ENCODE measurements around the gene EIPR1.

The EIPR1 gene

DNA sequence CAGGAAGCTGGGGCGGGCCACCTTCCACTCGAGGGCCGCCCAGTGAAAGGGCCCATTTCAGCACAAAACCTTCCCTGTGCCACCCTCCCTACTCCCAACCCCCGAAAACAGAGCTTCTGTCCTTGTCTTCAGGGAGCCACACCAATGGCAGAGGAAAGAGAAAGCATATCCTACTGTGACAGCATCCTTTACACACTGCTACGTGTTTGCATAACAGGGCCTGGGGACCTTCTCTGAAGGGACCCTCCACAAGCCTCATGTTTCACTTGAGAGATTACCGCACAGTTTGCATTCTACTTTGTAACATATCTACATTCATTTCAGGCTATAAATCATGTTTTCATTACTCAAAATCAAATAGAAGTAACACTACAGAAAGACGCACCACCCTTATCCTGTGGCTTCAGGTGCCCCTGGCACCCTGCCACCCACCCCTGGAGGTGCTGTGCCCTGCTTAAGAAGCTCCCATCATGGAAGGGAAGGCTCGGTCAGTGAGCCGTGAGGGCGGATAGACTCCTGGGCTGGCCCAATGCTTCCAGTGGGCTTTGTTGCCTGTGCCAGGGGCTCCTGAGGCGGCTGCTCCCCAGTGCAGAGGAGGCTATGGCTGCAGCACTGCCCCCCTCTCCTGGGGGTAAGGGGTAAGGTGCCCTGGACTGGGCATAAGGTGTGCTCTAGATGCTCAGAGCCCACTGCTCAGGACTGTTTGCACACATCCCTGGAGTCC, 52.0 kb downstream of the EIPR1 start:
- in situ Hi-C loops (cut with MboI; ENCODE audit: low sequenced_read_pairs): no loop called here

DNA sequence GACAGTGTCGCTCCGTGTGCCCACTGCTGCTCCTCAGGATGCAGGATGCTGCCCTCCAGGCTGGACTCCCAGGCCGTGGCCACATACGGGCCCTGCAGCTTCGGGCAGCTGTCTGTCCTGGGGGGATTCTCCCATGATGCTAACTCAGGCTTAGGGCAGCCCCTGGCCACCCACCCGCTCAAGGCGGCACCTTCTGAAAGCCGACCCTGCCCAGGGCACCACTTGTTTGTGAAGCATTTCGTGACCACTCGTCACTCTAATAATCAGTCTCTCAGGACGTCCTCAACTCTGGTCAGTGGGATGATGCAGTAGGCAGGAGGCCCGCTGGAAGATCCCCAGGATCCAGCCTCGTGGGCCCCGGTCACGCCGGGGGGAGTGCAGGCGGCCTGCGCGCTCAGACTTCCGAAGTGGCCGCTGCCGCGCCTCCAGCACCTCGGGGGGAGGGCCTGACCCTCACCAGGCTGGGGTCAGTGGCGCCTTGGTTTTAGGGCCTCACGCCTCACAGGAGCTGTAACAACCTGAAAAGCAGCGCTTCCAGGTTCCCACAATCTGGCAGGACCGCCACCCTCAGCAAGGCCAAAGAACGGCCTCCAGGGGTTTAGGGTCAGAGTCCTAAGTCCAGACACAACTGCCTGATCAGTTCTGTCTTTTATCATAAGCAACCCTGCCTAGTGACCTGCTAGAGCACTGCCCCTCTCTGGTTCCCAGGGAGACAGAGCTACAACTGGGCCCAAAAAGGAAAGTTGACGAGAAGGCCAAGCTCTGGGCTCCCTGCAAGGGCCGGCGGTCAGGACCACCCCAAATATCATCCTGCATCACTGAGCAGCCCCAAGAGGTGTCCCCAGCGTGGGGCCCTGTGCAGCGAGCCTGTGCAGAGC, 53.0 kb downstream of the EIPR1 start:
- in situ Hi-C loops (cut with MboI; ENCODE audit: low sequenced_read_pairs): no loop called here

DNA sequence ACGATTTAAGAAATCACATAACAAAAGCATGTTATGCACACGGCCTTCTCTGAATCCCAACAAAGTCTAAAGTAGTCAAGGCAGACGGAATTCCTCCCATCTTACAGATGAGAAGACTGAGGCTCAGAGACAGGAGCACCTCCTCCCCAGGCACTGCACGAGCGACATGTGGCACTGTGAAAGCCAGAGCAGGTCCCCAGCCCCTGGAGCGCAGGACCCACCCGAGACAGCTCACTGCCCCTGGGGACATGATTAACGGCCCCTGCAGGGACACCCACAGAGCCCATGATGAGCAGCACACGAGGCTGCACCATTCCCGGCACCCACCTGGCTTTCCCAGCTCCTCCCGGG, 53.6 kb downstream of the EIPR1 start:
- in situ Hi-C loops (cut with MboI; ENCODE audit: low sequenced_read_pairs): no loop called here

DNA sequence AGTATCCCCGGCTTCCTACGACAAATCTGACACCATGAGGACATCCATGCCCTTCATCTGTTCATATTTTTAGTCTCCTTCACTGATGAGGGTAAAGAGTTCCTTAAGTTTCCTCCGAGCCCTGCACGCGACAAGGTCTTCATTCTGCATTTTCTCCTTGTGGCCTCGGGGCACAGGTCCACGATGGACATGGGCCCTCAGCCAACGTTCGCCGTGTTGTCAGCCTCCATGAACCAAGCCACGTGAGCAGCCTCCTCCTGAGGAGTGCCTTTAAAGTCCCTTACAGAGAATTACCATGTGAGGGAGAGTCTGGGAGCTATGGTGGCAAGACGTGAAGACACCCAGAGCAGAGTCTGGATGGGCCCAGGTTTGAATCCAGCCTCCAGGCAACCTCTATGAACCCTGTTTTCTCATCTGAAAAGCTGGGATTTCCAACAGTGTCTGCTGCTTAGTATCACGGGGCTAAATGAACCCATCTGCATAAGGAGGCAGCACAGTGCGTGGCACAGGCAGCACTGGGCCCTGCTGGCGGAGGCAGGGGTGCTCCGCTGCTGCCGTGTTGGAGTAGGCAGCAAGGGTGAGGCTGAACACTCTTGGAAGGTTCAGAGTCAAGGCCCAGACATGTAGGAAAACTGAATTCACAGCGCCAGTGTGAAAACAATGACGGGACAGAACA, 54.1 kb downstream of the EIPR1 start:
- in situ Hi-C loops (cut with MboI; ENCODE audit: low sequenced_read_pairs): no loop called here

DNA sequence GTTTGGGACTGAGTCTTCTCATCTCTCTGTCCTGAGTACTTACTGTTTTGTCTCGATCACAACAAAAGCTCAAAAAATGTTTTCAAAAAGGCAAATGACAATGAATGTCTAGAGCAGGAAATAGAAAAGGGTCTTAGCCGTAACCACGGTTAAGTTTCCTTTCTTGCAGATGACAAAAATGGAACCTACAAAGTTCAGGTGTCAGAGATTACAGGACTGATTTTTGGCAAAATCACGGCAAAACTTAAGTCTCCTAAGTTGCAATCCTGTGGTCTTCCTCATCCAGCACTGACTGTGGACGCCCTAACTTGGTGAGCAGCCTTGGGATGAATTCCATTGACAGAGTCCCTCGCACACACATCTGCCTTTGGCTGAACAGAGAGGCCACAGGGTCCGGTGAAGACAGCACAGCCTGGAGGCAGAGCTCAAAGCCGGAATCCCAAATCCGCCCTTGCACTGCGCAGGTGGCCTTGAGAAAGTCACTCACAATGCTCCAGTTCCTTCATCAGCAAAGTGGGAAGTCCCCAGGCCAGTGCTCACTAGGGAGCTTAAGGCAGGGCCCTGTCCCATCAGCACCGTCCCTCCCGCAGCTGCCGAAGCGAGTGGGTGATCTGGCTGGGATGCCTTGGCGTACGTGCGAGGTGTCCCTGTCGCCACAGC, 55.2 kb downstream of the EIPR1 start:
- in situ Hi-C loops (cut with MboI; ENCODE audit: low sequenced_read_pairs): no loop called here

DNA sequence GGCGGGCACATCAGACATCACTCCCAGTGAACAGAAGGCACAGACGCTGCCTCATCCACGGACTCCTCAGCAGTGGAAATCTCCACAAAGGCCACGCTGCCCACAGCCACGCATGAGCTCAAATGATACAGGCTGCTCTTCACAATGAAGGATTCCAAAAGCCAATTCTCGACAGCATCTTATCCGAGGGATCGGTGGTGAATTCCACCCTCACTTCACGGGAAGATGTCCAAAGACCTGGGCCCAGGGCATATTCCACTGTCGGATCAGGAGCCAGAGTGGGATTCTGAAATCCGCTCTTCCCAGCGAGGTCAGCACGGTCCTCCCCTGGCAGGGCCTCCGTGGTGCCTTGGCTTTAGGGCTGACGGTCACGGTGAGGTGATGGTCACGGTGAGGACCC, 55.8 kb downstream of the EIPR1 start:
- in situ Hi-C loops (cut with MboI; ENCODE audit: low sequenced_read_pairs): no loop called here

DNA sequence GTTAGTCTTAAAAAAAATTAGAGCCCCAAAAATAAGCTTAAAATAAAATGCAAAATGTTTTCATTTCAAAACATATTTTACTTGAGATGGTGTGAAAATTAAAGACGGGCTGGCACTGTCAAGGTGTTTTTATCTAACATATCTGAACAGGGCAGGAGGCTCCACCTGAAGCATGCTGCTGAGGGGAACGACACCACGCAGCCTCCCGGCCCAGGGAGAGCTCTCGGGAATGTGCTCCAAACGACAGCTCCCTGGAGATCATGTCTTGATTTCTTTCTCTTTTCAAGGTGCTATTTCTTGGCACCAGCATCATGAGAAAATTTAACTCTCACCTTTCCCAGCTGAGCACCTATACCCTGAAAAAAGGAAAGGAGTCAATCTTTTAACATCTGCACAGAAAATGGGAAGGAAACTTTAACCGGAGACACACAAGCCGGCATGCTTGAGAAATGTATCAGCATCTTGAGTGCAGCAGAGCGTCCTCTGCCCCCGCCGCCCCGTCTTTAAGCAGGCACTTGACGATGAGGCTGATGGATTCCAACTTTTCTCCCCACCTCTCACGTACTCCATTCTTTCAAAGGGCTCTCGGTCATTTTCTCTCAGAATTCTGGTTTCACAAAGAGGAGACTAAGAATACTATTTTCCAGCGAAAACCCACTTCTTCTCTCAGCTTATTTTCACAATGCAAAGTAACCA, 56.6 kb downstream of the EIPR1 start:
- in situ Hi-C loops (cut with MboI; ENCODE audit: low sequenced_read_pairs): no loop called here

DNA sequence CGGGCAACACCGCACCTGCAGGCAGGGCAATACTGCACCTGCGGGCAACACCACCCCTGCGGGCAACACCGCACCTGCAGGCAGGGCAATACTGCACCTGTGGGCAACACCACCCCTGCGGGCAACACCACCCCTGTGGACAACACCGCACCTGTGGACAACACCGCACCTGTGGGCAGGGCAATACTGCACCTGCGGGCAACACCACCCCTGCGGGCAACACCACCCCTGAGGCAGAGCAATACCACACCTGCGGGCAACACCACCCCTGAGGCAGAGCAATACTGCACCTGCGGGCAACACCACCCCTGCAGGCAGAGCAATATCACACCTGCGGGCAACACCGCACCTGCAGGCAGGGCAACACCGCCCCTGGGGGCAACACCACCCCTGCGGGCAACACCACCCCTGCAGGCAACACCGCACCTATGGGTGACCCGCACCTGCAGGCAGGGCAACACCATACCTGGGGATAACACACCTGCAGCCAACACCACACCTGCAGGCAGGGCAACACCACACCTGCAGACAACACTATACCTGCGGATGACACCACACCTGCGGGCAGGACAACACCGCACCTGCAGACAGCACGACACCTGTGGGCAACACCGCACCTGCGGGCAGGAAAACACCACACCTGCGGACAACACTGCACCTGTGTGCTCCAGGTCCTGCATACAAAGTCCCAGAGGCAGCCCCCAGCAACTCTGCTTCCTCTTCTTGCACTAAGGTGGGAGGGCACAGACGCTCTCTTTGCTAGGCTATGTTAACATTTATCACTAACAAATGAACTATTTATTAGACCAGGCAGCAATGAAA, 57.7 kb downstream of the EIPR1 start:
- in situ Hi-C loops (cut with MboI; ENCODE audit: low sequenced_read_pairs): no loop called here

DNA sequence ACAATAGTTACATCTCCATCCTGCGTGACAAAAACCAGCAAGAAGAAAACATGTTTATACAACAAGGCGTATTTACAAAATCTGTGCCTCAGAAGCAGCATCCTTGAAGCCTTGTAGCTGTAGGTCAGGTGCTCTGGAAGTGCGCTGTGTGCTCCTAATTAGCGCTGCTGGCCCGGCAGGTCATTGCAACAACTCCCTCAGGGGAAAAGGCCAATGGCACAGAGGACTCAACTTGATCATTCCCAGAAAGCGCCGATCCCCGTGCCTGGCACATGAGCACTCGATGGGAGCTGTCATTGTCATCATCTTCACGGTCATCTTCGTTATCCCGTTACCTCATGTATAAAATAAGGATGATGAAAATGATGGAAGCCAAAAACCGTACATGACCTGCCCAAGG, 58.5 kb downstream of the EIPR1 start:
- in situ Hi-C loops (cut with MboI; ENCODE audit: low sequenced_read_pairs): no loop called here

DNA sequence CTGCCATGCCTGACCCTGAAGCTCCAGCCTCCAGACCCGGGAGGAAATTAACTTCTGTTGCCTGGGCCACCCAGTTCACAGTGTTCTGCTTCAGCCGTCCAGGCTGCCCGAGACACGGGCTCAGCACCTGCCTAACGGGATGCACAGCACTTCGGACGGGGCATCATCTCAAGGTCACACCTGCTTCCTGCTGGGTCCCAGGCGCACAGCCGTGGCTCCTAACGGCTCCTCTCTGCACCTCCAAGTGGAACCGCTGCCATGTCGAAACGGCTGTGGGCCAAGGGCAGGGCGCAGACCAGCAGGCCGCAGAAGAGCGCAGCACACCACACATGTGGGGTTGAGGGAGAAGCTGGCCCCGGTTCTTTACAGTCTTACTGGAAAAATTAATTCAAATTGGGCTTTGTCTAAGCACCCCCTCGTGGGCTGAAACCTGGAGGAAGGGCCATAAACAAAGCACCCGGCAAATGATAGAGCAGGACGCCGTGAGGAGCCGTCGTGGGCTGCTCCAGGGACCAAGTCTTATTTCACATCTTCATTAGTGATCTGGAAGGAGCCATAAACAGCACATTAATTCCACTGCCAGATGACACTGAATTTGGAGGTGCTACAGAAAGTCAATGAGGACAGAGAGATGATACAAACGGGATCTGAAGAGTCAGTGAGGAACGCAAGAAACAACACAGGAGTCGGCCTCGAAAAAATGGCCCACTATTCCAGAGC, 59.6 kb downstream of the EIPR1 start:
- in situ Hi-C loops (cut with MboI; ENCODE audit: low sequenced_read_pairs): no loop called here

DNA sequence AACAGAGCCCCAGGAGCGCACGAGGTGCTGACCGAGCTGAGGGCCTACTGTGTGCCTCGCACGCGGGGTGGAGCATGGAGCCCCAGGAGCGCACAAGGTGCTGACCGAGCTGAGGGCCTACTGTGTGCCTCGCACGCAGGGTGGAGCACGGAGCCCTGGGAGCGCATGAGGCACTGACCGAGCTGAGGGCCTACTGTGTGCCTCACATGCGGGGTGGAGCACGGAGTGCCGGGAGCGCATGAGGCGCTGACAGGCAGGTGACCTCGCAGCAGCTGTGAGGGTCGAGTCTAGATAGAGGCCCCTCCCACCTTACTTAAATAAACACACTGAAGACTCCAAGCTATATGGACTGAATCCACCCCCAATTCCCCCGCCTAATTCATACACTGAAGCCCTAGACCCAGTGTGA, 60.3 kb downstream of the EIPR1 start:
- in situ Hi-C loops (cut with MboI; ENCODE audit: low sequenced_read_pairs): no loop called here

DNA sequence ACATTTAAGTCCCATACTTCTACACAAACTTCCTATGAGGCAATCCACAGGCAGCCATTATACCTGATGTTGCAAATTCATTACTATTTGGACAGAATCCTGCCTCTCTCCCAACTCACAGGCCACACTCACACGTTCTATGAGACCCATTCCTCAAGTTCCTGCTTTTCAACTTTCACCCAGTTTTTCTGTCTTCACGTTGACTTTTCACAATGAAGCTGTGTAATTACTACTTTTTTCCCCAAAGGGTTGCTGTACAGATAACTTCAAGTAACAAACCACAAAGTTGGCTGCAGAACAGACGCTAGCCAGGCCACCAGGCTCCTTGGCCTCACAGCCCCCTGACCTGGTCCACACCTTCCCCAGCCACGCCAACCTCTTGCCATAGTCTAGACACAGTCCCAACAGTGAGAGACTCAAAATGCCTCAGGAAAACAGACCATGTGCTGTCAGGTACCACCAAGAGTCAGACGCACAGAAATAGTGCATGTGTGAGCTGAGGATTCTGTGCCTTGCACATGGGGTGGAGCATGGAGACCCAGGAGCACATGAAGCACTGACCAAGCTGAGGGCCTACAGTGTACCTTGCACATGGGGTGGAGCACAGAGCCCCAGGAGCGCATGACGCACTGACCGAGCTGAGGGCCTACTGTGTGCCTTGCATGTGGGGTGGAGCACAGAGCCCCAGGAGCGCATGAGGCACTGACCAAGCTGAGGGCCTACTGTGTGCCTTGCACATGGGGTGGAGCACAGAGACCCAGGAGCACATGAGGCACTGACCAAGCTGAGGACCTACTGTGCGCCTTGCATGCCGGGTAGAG, 61.0 kb downstream of the EIPR1 start:
- in situ Hi-C loops (cut with MboI; ENCODE audit: low sequenced_read_pairs): no loop called here

DNA sequence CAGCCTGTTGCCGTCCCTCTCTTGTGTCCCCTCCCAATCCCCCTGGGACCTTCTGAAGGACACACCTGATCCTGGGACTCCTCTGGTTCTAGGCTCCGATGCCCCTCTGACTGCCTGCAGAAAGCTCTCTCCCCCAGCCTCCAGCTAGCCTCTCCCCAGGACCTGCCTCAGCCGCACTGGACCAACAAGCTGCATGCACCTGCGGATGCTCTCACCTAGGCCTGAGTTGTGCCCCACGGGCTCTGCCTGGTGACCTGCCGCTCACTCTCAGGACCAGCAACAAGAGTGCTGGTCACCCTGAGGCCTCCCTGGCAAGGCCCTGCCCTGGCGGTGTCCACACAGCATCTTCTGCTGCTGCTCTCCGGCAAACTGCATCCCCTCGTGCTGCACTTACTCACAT, 63.0 kb downstream of the EIPR1 start:
- in situ Hi-C loops (cut with MboI; ENCODE audit: low sequenced_read_pairs): no loop called here

DNA sequence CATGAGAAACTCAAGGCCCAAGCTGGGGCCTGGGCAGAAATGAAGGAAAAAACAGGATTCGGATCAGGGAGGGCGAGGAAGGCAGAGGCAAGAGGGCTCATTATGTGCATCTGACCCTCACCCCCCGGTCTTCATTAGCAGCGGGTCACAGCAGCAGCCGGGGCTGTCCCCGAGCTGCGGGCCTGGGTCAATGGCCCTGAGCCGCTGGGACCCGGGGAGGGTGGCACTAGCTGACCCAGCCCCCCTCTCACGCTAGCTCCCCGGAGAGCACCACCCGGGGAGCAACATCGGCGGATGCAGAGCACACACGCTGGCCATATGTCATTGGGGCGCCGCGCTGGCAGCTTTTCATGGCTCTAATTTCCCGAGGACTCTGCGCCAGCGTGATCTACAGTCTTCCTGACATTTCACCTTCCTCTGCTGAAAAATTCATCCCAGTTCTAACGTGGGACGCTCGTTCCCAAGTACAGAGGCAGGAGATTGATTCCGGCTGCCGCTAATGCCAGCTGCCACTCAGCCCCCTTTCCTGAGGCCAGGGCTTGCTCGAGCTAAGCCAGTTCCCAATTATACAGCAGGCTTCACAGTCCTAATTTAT, 63.7 kb downstream of the EIPR1 start:
- in situ Hi-C loops (cut with MboI; ENCODE audit: low sequenced_read_pairs): no loop called here

DNA sequence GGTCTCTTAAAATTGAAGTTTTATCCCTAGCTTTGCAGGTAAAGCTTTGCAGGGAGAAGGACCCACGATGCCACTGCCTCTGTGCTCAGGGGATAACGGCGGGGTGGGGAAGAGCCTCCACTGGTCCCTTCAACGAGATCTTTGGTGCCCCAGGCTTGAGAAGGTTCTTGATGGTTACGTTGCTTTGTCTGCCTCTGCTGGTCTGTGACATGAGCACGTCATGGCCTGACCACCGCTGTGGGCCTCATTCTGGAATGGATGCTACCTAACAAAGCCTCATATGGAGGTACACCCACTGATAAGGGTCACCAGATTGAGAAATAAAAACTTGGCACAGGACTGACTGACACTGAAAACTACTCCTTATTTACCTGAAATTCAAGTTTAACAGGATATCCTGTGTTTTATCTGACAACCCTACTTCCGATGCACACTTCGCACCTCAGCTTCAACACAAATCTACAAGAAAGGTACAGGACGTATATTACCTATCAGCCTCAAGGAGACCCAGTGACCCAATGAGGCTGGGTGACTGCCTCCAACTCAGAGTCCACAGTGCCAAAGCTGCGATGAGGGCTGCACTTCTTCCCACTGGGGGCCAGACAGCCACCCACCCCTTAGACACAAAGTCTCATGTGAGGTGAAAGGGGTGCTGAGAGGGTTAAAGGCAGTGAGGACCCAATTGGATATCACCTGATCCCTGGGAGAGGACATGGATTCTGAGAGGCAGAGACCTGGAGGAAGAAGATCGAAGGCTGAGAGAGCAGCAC, 64.9 kb downstream of the EIPR1 start:
- in situ Hi-C loops (cut with MboI; ENCODE audit: low sequenced_read_pairs): no loop called here

DNA sequence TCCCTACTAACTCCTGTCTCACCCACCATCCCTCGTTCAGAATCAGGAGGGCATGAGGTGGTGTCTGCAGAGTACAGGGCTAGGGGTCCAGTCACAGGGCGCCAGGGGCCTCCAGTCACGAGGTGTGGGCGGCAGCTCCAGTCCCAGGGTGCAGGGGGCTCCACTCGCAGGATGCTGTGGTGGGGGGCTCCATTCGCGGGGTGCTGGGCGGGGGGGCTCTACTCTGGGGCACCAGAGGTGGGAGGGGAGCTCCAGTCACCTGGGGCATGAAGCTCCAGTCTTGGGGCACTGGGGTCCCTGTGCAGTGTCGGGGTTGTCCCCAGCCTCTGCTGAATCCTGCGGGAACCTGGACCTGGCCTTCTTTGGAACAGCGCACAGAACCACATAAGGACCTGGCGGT, 66.0 kb downstream of the EIPR1 start:
- in situ Hi-C loops (cut with MboI; ENCODE audit: low sequenced_read_pairs): no loop called here
